ENCODE data around the gene SDC1.
"Not testable (repeated sequence)": the region's sequence is repeated elsewhere in the genome, so short reads cannot be mapped to it uniquely, and the experiment has no call there.

SDC1 gene

GRCh38 chr2:20195431-20196033 lies 29.4 kb downstream of the SDC1 start:
- no peak for DNase-seq

GRCh38 chr2:20195016-20195411 lies 29.9 kb downstream of the SDC1 start:
- not testable (repeated sequence) for DNase-seq

GRCh38 chr2:20194097-20195015 lies 30.6 kb downstream of the SDC1 start:
- DNase-seq: no peak

GRCh38 chr2:20193185-20193584 lies 31.7 kb downstream of the SDC1 start:
- DNase-seq: no peak

GRCh38 chr2:20192781-20193180 lies 32.1 kb downstream of the SDC1 start:
- no peak for DNase-seq

- DNase-seq: no peak
These were observed 33.0 kb downstream of the SDC1 start for GRCh38 chr2:20191714-20192569.

- DNase-seq: no peak
These were observed 33.8 kb downstream of the SDC1 start for GRCh38 chr2:20190876-20191713.

- no peak for DNase-seq
These were observed 34.8 kb downstream of the SDC1 start for GRCh38 chr2:20190170-20190569.

GRCh38 chr2:20189299-20189931 lies 35.5 kb downstream of the SDC1 start:
- DNase-seq: no peak

- DNase-seq: no peak
These were observed 36.1 kb downstream of the SDC1 start for GRCh38 chr2:20188851-20189250.

- no peak for DNase-seq
These were observed 36.7 kb downstream of the SDC1 start for GRCh38 chr2:20188201-20188600.

- DNase-seq: no peak
These were observed 37.6 kb downstream of the SDC1 start for GRCh38 chr2:20187331-20187730.

- no peak for DNase-seq
These were observed 38.1 kb downstream of the SDC1 start for GRCh38 chr2:20186855-20187187.

GRCh38 chr2:20186078-20186854 lies 38.7 kb downstream of the SDC1 start:
- DNase-seq: no peak

GRCh38 chr2:20185176-20186022 lies 39.5 kb downstream of the SDC1 start:
- DNase-seq: no peak

- no peak for DNase-seq
These were observed 40.6 kb downstream of the SDC1 start for GRCh38 chr2:20184067-20184938.

- no peak for DNase-seq
These were observed 41.6 kb downstream of the SDC1 start for GRCh38 chr2:20183373-20183772.

GRCh38 chr2:20182241-20182931 lies 42.5 kb downstream of the SDC1 start:
- no peak for DNase-seq

- no peak for DNase-seq
These were observed 43.2 kb downstream of the SDC1 start for GRCh38 chr2:20181761-20182160.
